ENCODE results near the gene LPAR2. TPM values are rescaled to one million over a fixed set of nuclear protein-coding genes. Genes with fewer than 3 reads are reported as not detected.

The LPAR2 gene
- total RNA-seq, 1 donor from 2014 or later: 56.5 TPM

- no peak for DNase-seq (ENCODE audit: extremely low spot score, unreplicated experiment)
- no peaks in the 10 kb centered on the region for H3K4me1 Mint-ChIP-seq (ENCODE audit: unreplicated experiment)
- no peak overlapping the region for H3K27ac Mint-ChIP-seq
- TF ChIP-seq CTCF (conservative IDR thresholded peaks at IDR 0.05): no peak
- H3K4me3 Mint-ChIP-seq: no peak overlapping the region
- H3K9me3 Mint-ChIP-seq: no peaks in the 10 kb centered on the region
- H3K36me3 Mint-ChIP-seq: peaks cover 8% of the 10 kb centered on the region
- no peaks in the 10 kb centered on the region for H3K27me3 Mint-ChIP-seq
Measured at GRCh38 chr19:19651076-19651475, 23.1 kb upstream of the LPAR2 start.

GRCh38 chr19:19650331-19650730, 22.3 kb upstream of the LPAR2 start:
- Mint-ChIP-seq H3K4me1 (ENCODE audit: unreplicated experiment) (no peaks in the 10 kb centered on the region), H3K9me3 (no peaks in the 10 kb centered on the region), H3K27me3 (no peaks in the 10 kb centered on the region), H3K36me3 (peaks cover 8% of the 10 kb centered on the region), H3K4me3 (no peak overlapping the region), H3K27ac (no peak overlapping the region)
- TF ChIP-seq CTCF (conservative IDR thresholded peaks at IDR 0.05): no peak
- no peak for DNase-seq (ENCODE audit: extremely low spot score, unreplicated experiment)

GRCh38 chr19:19649580-19649995, 21.6 kb upstream of the LPAR2 start:
- DNase-seq (ENCODE audit: extremely low spot score, unreplicated experiment): no peak
- Mint-ChIP-seq H3K36me3 (peaks cover 8% of the 10 kb centered on the region), H3K4me3 (no peak overlapping the region), H3K9me3 (no peaks in the 10 kb centered on the region), H3K27ac (no peak overlapping the region), H3K27me3 (no peaks in the 10 kb centered on the region), H3K4me1 (ENCODE audit: unreplicated experiment) (no peaks in the 10 kb centered on the region)
- TF ChIP-seq CTCF (conservative IDR thresholded peaks at IDR 0.05): no peak

- TF ChIP-seq CTCF (conservative IDR thresholded peaks at IDR 0.05): no peak
- no peak for DNase-seq (ENCODE audit: extremely low spot score, unreplicated experiment)
- no peak overlapping the region for H3K27ac Mint-ChIP-seq
- peaks cover 8% of the 10 kb centered on the region for H3K36me3 Mint-ChIP-seq
- no peaks in the 10 kb centered on the region for H3K4me1 Mint-ChIP-seq (ENCODE audit: unreplicated experiment)
- H3K9me3 Mint-ChIP-seq: no peaks in the 10 kb centered on the region
- H3K27me3 Mint-ChIP-seq: no peaks in the 10 kb centered on the region
- no peak overlapping the region for H3K4me3 Mint-ChIP-seq
Measured at GRCh38 chr19:19649155-19649554, 21.1 kb upstream of the LPAR2 start.

- Mint-ChIP-seq H3K4me1 (ENCODE audit: unreplicated experiment) (peaks cover 8% of the 10 kb centered on the region), H3K36me3 (no peaks in the 10 kb centered on the region), H3K4me3 (no peak overlapping the region), H3K27ac (no peak overlapping the region), H3K9me3 (no peaks in the 10 kb centered on the region), H3K27me3 (no peaks in the 10 kb centered on the region)
- no peak for DNase-seq (ENCODE audit: extremely low spot score, unreplicated experiment)
- no peak for TF ChIP-seq CTCF (conservative IDR thresholded peaks at IDR 0.05)
Measured at GRCh38 chr19:19647037-19647835, 19.2 kb upstream of the LPAR2 start.
